Stomach (tissue), 4 donors: ENCODE data around the gene GNB5.

Experiments
- CTCF ChIP-seq, 7 experiments: fragments of 450-650 bp in 4 of 7; fragments of 200-600 bp in 3 of 7; sonication (generic) in 3 of 7; IDR thresholded peaks; one replicate each; pipeline ENCODE4 v1.5.1; 2016 to 2019; ENCODE audit warnings: antibody characterized with exemption in 7 of 7, control low read depth in 2 of 7, mild to moderate bottlenecking in 1 of 7
- POLR2A ChIP-seq, 4 donors: fragments of 450-650 bp; IDR thresholded peaks; one replicate each; pipeline ENCODE4 v1.6.1; 2016; ENCODE audit warnings: antibody characterized with exemption in 4 of 4, control low read depth in 2 of 4, mild to moderate bottlenecking in 1 of 4, moderate library complexity in 1 of 4
- POLR2AphosphoS5 ChIP-seq, 3 donors: sonication (generic); formaldehyde crosslinking; IDR thresholded peaks; one replicate each; pipeline ENCODE4 v1.6.1; 2016; ENCODE audit warnings: antibody characterized with exemption in 3 of 3

GRCh38 chr15:52144656-52145178 is 46.5 kb downstream of the GNB5 start:
- TF ChIP-seq CTCF (IDR thresholded peaks at IDR 0.05) (no peak), POLR2AphosphoS5 (IDR thresholded peaks at IDR 0.05) (no peak), POLR2A (IDR thresholded peaks at IDR 0.05) (no peak)
